Body of pancreas (tissue), 4 donors: ENCODE data around the gene SNX19. TPM values are rescaled to one million over a fixed set of nuclear protein-coding genes. Genes with fewer than 3 reads are reported as not detected.

Experiments used
- ATAC-seq: fragments of 150-250 bp; one replicate; pipeline ENCODE4 v1.9.1; 2016
- DNase-seq, 4 donors: peaks; one replicate each; pipeline ENCODE4 v3.0.0-alpha.2; 2019
- H3K27ac ChIP-seq, 4 donors: fragments of 200-600 bp; sonication (generic); 1 replicate in 3 of 4; 2 replicates in 1 of 4; pipeline versions ENCODE4 v1.5.1 to v1.6.1; 2016 to 2019; ENCODE audit warnings: mild to moderate bottlenecking in 1 of 4, mixed read lengths in 1 of 4, moderate library complexity in 1 of 4
- H3K27me3 ChIP-seq, 2 donors: fragments of 200-600 bp; sonication (generic); one replicate each; pipeline ENCODE4 v1.6.0; 2016; ENCODE audit warnings: mild to moderate bottlenecking in 1 of 2
- H3K36me3 ChIP-seq, 2 donors: fragments of 200-600 bp; sonication (generic); replicated peaks in 1 of 2; 2 replicates each; pipeline ENCODE4 v1.5.1; 2016; ENCODE audit warnings: low read depth in 2 of 2; ENCODE audit not compliant: insufficient read depth in 1 of 2
- H3K4me1 ChIP-seq: fragments of 200-600 bp; sonication (generic); one replicate; pipeline ENCODE4 v1.6.0; 2016
- H3K4me3 ChIP-seq, 2 donors: fragments of 200-600 bp; sonication (generic); 1 replicate in 1 of 2; 2 replicates in 1 of 2; pipeline ENCODE4 v1.5.1; 2016 to 2019
- H3K9me3 ChIP-seq, 3 donors: fragments of 200-600 bp; sonication (generic); 1 replicate in 2 of 3; 2 replicates in 1 of 3; pipeline ENCODE4 v1.5.1; 2016
- POLR2A ChIP-seq, 3 donors: fragments of 450-650 bp; IDR thresholded peaks; one replicate each; pipeline ENCODE4 v1.6.1; 2016; ENCODE audit warnings: antibody characterized with exemption in 3 of 3, mild to moderate bottlenecking in 2 of 3
- WGBS, 2 donors: methylation state at CpG; one replicate each; pipeline ENCODE4 v1.1.5; 2017; 5-methylcytosine and 5-hydroxymethylcytosine counted together
- intact Hi-C: fragments of 100-400 bp; cut with DNase I; formaldehyde crosslinking; loops from one replicate; pipeline ENCODE4 v1.15.1; 2023
- total RNA-seq, 2 donors: library from RNA; depleted of rRNA; stranded (reverse); fragments of >200 nt; gene quantifications; one replicate each; pipeline ENCODE4 v1.1.0, GENCODE V29; 2016
- TF ChIP-seq, protein P1 (sequence below), 7 experiments: fragments of 450-650 bp in 4 of 7; fragments of 200-600 bp in 3 of 7; sonication (generic) in 3 of 7; IDR thresholded peaks; one replicate each; pipeline ENCODE4 v1.5.1; 2016 to 2019; ENCODE audit warnings: antibody characterized with exemption in 7 of 7

The SNX19 gene
- total RNA-seq, 2 donors from 2014 or later, result 58.4 to 245 TPM

DNA sequence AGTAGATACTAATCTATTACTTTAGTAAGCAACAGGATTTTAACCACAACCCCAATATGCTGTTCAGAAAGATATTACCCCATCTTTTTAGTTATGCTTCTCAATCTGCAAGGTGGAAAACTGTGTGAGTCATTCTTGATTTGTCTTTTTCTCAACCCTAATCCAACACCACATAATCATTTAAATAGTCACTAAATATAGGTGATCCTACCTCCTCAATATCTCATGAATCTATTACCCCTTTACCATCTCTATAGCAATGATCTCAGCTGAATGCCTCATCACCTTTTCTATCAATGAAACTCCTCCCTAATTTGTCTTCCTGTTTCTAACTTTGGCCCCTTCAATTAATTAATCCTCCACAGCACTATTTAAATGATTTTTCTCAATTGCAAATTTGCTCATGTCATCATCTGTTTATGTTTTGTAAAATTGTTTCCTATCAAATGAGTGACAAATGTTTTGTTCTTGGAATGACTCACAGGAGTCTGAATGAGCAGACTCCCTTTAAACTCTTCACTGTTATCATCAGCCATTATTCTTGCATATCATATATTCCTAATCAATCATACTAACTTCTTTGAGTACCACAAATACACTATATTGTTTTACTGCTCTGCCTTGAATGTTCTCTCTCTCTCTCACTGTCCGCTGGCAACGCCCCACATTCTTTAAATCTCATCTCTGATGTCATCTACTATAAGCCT lies 26.1 kb downstream of the SNX19 start:
- no peak overlapping the region for H3K4me3 ChIP-seq
- H3K27me3 ChIP-seq, result no peaks in the 10 kb centered on the region
- H3K9me3 ChIP-seq, result no peaks in the 10 kb centered on the region
- no peak overlapping the region for H3K27ac ChIP-seq
- H3K4me1 ChIP-seq, result peaks cover 9% of the 10 kb centered on the region
- intact Hi-C loops, result no loop called here
- ATAC-seq (no peak), DNase-seq (no peak)
- H3K36me3 ChIP-seq, result peaks cover 0 to 13% of the 10 kb centered on the region in 2 donors
- no peak for TF ChIP-seq POLR2A (IDR thresholded peaks at IDR 0.05)
- TF ChIP-seq, protein P1, sequence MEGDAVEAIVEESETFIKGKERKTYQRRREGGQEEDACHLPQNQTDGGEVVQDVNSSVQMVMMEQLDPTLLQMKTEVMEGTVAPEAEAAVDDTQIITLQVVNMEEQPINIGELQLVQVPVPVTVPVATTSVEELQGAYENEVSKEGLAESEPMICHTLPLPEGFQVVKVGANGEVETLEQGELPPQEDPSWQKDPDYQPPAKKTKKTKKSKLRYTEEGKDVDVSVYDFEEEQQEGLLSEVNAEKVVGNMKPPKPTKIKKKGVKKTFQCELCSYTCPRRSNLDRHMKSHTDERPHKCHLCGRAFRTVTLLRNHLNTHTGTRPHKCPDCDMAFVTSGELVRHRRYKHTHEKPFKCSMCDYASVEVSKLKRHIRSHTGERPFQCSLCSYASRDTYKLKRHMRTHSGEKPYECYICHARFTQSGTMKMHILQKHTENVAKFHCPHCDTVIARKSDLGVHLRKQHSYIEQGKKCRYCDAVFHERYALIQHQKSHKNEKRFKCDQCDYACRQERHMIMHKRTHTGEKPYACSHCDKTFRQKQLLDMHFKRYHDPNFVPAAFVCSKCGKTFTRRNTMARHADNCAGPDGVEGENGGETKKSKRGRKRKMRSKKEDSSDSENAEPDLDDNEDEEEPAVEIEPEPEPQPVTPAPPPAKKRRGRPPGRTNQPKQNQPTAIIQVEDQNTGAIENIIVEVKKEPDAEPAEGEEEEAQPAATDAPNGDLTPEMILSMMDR (IDR thresholded peaks at IDR 0.05), result no peak
- WGBS, 2 donors, result 84 to 100% methylated on average over 1 to 2 of the region's 2 CpGs

DNA sequence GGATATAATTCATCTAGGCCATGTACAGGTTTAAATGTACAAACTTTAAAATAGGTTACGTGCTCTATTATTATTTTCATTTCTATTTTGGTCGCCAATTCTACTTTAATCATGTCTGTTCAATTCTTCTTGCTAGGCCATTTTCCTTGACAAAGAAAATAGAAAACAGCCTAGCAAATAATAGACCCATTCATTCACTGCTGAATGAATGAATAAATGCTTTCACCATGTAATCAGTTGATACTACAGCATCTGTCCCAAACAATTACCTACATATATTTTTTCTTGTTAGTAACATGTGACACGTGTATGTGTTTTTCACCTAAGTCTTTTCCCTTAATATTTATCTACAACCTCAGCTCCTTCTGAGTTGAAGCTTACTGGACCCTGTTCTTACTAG lies 27.5 kb downstream of the SNX19 start:
- H3K4me3 ChIP-seq, result no peak overlapping the region
- peaks cover 0 to 10% of the 10 kb centered on the region in 2 donors for H3K36me3 ChIP-seq
- no peak overlapping the region for H3K27ac ChIP-seq
- H3K27me3 ChIP-seq, result no peaks in the 10 kb centered on the region
- H3K9me3 ChIP-seq, result no peaks in the 10 kb centered on the region
- 84 to 87% methylated on average over 3 of the region's 3 CpGs for WGBS, 2 donors
- TF ChIP-seq POLR2A (IDR thresholded peaks at IDR 0.05), result no peak
- TF ChIP-seq, protein P1 (IDR thresholded peaks at IDR 0.05), result no peak
- intact Hi-C loops, result no loop called here
- H3K4me1 ChIP-seq, result peaks cover 1% of the 10 kb centered on the region
- ATAC-seq (no peak), DNase-seq (no peak)

DNA sequence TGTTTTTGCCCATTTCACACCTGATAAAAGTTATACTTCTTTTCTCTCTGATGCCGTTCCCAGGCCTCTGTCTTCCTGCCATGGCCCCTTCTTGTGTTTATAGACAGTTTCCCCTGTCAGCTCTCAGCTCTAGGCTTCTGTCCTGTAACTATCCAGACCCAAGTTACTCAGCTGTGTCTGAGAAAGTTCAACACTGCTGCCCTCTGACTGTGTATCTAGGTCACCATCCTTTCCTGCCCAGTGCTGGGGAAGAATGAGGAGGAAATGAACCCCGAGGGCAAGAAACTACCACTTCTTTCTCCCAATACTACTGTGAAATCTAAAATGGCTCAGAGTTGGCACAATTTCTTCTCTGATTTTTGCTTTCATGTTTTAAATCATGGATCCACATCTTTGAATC lies 29.6 kb downstream of the SNX19 start:
- ATAC-seq, result no peak
- DNase-seq, result no peak
- no peak overlapping the region for H3K27ac ChIP-seq
- 81 to 85% methylated on average over 2 of the region's 2 CpGs for WGBS, 2 donors
- H3K4me1 ChIP-seq, result no peaks in the 10 kb centered on the region
- no peaks in the 10 kb centered on the region for H3K27me3 ChIP-seq
- no peak overlapping the region for H3K4me3 ChIP-seq
- peaks cover 0 to 9% of the 10 kb centered on the region in 2 donors for H3K36me3 ChIP-seq
- intact Hi-C loops, result no loop called here
- no peaks in the 10 kb centered on the region for H3K9me3 ChIP-seq
- TF ChIP-seq POLR2A (IDR thresholded peaks at IDR 0.05), result no peak
- TF ChIP-seq, protein P1 (IDR thresholded peaks at IDR 0.05), result no peak

DNA sequence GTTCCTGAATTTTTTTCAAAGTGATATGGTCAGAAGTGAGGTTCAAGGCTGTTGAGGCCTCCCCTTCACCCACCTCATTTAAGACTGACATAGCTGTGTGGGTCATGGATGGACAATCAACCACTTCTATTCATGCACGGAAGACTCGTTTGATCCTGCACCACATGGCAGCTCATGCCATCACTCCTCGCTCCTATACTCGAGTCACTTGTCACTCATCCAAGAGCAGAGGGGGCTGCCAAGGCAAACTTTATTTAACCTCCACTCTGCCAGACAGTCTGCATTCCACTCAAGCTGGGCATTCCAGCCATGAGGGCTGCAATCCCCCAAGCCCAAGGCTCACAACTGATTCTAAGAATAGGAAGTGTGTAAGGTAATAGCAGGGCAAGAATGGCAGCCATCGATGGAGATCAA lies 34.1 kb downstream of the SNX19 start:
- H3K27ac ChIP-seq, result no peak overlapping the region
- 57 to 58% methylated on average over 5 of the region's 5 CpGs for WGBS, 2 donors

More for the DNA sequence above, 34.1 kb downstream of the SNX19 start:
- intact Hi-C loops, result no loop called here
- TF ChIP-seq, protein P1 (IDR thresholded peaks at IDR 0.05), result no peak
- TF ChIP-seq POLR2A (IDR thresholded peaks at IDR 0.05), result no peak
- no peaks in the 10 kb centered on the region for H3K27me3 ChIP-seq
- H3K4me1 ChIP-seq, result no peaks in the 10 kb centered on the region
- no peaks in the 10 kb centered on the region for H3K9me3 ChIP-seq
- DNase-seq (no peak), ATAC-seq (no peak)
- peaks cover 0 to 38% of the 10 kb centered on the region in 2 donors for H3K36me3 ChIP-seq
- H3K4me3 ChIP-seq, result no peak overlapping the region
